NCI-H460 (cell line): ENCODE measurements around the gene KRTAP5-4. TPM values are rescaled to one million over a fixed set of nuclear protein-coding genes. Genes with fewer than 3 reads are reported as not detected.
A peak's percentile ranks its signal among the peaks of the same experiment; 100 is the strongest.
"Not testable (repeated sequence)": the region's sequence is repeated elsewhere in the genome, so short reads cannot be mapped to it uniquely, and the experiment has no call there.

Experiments used
- DNase-seq: peaks from one replicate; pipeline ENCODE4 v3.0.0-alpha.2; 2016; ENCODE audit warnings: low read depth; ENCODE audit errors: extremely low read depth
- total RNA-seq: library from RNA; depleted of rRNA; stranded (reverse); fragments of >200 nt; shearing (Covaris generic); gene quantifications from 2 replicates; pipeline ENCODE4 v1.2.3, GENCODE V29; 2014

Gene KRTAP5-4
- total RNA-seq, 1 experiment from 2014 or later: not detected

DNA sequence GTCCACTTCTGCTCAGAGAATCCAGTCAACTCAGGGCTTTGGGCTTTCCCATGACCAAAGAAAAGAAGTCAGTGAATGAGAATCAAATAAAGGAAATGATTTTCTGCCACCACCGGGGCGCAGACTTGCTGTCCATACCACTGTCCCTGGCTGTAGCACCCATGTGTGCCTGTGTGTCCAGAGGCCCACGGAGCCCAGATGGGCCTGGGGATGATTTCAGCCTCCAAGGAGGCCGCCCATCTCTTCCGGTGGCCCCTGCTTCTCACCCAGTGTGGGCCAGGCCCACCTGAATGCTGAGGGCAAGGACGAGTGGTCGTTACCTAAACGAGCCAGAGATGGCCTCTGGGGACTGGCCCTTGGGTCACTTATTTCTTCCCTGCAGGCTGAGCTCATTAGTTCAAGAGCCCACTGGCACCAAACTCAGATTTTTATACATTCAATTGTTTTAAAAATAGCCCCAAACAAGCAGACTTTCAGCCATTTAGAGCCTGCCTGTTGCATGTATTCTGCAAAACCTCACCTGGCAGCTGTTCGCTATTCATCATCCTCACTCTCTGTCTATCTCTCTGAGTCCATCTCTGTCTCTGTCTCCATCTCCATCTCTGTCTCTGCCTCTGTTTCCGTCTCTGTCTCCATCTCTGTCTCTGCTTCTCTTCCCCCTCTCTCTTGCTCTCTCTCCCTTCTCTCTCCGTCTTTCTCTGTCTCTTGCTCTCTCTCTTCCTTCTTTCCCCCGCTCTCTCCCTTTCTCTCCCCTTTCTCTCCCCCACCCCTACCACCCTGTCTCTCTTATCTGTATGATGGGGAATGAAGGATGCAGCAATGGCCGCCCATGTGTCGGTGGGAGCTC lies 31.8 kb upstream of the KRTAP5-4 start:
- no peak for DNase-seq

DNA sequence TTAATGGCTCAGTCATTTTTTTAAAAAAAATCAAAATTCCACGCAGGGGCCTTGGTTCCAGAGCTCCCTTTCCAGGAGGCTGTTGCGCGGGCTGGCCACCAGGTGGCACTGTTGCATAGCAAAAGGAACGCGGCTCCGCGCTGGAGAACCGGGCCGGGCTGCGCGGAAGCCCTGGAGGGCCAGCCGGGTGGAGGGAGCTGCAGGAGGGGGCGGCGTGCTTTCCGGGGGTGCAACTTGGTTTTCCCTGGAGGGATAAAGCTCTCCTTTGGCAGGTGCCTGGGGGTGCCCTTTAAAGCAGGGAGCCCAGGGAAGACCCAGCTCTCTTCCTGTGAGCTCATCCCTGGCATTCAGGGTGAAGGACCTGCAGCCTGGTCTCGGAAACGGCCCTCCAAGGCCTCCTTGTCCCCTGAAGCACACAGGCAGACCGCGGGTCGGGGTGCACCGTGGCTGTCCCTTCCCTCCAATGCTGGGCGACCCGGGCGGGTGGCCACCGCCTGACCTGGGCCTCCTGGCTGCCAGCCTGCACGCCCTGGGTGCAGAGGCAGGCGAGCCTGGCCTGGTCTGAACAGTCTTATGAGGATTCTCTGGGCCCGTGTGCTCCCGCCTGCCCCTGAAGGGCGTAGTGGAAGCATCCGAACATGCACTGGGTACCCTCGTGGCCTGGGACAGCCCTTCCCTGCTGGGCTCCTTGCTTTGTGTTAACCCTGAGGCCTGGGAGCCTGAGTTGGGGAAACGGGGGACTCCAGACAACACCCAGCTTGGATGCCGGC lies 31.0 kb upstream of the KRTAP5-4 start:
- DNase-seq: peak; percentile 25

DNA sequence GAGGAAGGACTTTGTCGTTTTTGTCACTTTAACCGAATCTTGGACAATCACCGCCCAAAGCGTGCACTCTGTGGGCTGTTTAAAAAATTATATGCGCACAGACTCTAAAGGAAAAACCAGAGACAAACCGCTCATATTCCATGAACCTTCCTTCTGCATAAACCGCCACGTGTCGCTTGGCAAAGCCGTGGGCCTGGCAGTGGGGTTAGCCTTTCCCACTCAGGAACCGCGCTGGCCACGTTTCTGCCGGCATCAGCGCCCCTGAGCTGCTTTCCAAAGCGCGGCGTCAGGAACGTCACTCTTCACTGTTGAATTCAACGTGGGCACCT lies 30.5 kb upstream of the KRTAP5-4 start:
- no peak for DNase-seq

DNA sequence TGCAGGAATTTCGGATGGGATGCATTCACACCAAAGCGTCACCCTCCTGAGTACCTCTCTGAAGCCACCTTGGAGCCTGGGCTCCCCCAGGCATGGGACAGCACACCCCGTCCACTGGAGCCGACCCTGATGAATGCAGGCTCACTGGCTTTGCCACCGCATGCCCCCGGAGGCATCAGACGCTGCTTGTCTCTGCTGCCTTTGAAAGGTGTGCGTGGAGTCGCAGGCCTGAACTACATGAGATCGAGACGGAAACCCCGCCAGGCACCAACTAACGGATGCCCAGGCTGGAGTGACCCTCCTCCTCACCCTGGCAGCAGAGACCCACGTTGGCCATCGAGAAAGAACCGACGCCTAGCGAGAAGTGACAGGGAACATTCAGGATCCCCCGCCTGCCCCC lies 30.1 kb upstream of the KRTAP5-4 start:
- DNase-seq: no peak

DNA sequence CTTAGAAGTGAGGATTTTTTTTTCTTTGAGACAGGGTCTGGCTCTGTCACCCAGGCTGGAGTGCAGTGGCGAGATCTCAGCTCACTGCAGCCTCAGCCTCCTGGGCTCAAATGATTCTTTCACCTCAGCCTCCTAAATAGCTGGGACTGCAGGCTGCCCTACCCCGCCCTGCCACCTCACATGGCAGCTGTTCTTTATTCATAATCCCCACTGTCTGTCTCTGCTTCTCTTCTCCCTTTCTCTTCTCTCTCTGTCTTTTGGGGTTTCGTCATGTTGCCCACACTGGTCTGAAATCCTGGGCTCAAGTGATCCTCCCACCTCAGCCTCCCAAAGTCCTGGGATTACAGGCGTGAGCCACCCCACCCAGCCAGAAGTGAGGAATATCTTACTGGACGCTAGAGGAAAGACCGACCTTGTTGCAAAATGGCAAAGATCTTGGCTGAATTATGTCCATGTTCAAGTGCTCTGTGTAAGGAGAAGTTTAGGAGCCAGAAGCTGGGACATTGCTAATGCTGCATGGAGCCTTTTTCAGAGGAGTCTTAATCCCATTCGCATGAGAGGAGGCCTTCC lies 29.6 kb upstream of the KRTAP5-4 start:
- DNase-seq: no peak

DNA sequence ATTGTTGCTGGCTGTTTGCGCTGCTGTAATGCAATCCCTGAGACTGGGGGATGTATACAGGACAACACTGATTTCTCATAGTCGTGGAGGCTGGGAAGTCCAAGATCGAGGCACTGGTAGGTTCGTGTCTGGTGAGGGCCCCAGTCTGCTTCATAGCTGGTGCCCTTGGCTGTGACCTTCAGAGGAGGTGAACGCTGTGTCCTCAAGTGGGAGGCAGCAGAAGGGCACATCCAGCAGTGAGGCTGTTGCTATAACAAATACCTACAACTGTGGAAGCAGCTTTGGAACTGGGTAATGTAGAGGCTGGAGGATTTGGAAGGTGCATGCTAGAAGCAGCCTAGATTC lies 29.0 kb upstream of the KRTAP5-4 start:
- no peak for DNase-seq

DNA sequence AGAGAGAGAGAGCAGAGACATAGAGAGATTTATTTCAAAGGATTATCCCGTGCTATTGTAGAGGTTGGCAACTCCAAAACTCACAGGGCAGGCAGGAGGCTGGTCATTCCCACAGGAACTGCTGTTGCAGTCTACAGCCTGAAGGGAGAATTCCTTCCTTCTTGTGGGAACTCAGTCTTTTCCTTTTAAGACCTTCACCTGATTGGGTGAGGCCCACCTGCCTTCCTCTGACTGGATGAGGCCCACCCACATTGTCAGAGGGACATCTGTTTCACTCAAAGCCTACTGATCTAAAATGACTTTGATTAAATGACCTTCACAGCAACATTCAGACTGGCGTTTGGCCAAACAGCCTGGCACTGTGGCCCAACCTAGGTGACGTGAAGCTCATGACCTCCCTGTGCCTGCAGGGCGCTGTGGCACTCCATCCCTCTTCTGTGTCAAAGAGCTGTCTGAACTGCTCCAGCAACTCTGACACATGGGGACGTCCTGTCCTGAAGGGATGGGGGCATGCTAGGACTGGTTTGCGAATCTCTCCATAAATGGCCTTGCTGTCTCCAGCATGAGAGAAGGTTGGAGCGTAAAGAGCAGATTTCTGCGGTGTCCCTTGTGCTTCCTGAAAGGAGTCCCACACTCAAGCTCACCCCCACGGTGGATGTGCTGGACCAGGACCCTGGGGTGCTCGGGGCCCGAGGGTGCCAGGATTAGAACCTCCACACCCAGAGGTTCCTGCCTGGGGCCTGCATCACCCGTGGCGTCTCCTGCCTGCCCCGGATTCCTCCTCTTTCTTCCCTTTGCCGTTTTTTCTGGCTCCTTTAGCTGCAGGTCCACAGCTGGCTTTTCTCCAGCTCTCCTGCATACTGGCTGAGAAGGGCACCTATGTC lies 28.3 kb upstream of the KRTAP5-4 start:
- DNase-seq: no peak

DNA sequence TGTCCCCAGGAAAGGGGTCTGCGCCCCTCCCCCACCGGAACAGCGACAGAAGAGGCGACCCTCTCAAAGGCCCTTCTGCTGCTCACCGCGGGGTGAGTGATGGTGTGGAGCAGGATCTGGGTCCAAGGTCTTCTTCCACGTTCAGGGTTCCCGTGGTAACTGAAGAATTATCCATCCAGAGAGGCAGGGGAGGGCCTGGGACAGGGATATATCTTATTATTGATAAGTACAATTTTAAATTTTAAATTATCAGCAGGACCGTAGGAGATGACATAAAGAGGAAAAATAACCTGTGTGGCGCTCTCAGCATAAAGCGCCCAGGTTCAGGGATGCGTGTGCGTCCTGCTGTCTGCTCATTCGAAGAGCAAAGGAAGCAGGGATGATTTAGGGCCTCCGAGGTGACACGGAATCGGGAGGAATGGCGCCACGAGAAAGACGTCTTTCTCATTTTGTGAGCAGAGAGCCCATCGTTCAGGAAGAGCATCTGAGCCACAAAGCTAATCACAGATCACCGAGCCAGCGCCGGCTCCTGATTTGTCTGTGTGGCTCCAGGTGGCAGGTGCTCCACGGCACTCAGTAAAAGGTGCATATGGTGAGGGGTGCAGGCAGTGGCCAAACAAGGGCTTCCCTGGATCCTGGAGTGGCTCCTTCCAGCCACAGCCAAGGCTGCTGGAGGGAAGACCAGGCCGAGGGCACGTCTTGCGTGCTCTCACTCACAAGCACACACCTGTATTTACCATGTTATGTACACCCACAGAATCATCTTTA lies 26.9 kb upstream of the KRTAP5-4 start:
- no peak for DNase-seq

DNA sequence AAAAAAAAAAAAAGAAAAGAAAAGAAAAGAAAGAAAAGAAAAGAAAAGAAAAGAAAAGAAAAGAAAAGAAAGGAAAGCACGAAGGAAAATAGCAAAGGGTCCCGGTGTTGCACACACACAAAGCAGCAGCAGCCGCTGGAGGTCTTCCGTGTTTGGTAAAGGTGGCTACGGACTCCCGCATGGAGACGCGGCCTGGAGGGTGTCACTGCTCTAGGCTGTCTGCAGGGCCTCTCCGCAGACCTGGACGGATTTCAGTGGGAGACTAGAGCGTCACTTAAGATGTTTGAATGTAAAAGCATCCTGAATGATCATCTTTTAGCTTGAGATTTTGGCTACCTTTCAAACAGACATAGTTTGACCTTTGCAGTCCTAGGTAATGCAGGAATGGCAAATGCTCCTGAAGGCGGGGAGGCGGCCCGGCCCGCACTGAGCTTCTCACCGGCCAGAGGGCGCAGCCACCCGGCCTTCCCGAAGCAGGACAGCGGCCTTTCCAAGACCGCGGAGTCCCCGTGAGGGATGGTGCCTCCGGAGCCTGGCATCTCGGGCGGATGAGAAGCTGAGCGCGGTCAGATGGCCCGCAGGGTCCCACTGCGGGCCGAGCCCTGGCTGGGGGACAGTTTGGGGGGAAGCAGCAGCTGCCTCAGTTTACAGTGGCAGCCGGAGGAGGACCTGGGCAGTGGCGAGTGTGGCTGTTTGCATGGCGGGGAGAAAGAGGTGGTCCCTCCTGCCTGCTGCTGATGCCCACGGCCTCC lies 26.1 kb upstream of the KRTAP5-4 start:
- no peak for DNase-seq

DNA sequence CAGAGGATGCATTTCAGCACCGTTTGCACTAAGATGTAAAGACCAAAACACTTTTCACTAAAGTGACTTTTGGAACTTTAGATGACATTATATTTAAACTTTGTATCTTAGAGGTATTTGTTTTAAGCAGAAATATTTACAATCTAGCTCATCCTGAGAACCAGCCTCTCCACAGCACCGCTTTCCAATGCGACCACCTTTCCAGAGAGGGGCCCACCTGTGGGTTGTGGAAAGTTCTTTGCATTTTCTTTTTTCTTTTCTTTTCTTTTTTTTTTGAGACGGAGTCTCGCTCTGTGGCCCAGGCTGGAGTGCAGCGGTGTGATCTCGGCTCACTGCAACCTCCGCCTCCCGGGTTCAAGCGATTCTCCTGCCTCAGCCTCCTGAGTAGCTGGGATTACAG lies 24.6 kb upstream of the KRTAP5-4 start:
- not testable (repeated sequence) for DNase-seq

DNA sequence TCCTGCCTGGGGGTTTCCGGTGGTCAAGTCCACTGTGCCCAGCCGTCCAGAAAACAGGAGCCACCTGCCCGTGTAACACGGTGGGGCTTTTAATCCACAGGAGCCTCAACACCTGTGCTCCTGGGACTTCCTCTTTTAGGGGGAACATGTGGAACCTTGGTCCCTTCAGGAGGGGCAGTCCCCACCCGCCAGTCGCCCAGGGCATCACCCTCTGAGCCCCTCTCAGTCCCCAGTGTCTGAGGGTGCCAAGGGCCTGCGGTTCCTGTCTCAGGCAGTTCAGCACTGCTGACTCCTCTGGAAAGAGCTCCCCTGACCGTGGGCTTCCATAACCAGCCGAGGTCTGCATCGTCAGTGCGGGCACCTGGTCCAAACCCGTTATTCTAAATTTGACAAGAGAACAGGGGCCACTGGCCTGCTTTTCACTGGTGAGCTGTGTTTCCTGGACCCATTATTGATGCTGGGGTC lies 23.5 kb upstream of the KRTAP5-4 start:
- no peak for DNase-seq

DNA sequence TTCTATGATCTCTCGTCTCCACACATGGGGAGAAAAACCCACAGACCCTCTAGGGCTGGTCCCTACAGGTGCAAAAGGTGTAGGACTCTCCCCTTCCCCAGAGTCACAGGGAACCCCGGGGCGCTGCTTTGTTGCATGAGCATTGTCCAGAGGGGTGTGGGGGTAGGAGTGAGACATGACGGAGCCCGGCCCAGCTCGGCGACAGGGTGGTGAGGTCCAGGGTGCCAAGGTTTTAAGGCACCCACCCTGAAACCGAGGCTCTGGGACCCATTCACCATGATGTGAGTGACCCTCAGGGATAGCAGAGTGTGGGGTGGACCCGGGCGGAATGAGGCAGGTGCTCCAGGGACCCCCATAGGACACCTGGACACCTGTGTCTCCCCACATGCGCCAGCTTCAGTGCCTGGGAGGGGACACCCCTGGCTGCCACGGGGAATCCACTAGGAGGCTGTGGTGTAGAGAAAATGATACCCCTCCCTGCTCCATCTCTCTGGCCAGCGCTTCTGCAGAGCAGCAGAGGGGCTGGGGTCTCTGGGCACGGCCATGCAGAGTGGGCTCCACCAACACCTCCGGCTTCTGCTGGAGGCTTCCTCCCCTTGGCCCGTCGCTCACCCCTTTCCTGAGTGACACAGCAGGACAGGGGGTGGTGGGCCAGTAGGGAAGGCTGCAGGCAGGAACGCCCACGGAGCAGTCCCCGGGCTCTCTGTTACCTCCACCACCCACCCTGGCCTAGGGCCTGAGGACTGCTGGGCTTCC lies 22.8 kb upstream of the KRTAP5-4 start:
- no peak for DNase-seq

DNA sequence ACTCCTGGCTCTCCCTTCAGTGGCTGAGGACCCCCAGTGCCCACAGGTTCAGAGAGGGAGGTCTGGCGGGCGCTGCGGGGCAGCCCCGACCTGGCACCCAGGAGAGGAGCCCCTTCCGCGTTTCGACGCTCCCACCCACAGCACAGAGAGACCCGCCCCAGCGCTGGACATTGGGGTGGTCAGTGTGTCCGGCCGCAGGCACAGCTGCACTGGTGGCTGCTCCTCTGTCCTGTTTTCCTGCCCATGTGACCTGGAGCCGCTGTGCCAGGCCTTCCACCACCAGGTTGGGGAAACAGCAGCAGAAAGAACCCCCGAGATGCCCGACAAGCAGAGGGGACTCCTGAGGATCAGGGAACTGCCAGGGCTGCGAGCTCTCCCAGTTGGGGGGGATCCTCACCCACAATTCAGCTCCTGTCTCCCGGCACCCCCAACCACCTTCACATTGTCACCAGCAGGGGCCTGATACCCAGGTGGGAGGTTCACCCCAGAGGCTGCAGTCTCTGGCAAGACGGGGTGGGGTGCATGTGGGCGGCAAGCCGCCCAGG lies 21.3 kb upstream of the KRTAP5-4 start:
- no peak for DNase-seq

DNA sequence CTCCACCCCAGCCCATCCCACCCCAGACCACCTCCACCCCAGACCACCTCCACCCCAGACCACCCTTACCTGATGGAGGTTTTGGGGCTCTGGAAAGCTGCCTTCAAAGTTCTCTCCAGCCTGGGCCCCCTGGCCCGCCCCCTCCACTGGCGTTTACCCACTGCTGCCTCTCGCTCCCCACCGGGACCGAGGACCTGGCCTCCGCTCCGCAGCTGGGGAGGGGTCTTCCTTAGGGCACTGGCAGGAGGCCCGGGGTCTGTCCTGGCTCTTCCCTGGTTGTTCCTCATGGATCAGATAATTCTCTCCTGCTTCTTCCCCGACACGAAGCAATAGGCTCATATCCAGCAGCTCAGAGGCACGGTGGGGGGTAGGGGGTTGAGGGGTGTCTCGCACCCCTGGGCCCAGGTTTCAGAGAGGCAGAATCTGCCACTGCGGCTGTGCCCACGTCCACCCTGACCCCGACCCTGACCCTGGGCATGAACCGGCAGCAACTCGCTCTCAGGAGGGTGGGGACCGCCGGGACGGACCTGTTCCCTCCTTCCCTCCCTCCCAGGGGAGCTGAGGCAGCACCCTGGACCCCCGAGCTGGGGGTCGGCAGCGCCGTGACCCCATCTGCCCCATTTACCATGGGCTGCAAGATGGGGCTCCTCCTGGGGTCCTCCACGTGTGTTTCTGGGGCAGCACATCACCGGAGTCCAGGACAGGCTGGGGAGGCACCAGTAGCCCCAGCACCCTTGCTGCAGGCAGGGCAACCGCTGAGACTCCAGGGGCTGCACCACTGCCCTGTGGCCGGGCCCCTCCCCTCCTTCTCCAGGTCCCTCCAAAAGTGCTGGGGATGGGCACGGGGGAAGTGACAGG lies 20.6 kb upstream of the KRTAP5-4 start:
- DNase-seq: no peak

DNA sequence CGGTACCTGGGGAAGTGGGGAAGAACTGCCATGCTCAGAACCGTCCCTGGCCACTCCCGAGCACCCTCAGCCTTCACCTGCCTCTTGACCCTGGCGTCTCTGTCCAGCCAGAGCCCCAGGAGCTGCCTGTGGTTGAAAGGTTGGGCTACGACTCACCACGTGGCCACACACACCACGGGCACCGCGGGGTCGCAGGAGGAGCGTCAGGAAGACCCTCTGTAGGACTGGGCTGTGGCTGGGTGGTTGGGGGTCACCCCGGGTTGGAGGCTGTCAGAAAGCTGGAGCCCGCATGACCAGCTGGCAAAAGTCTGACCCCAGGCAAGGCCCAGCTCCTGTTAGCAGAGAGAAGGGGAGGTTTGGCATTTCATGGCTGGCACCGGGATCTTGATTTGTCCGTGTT lies 19.2 kb upstream of the KRTAP5-4 start:
- no peak for DNase-seq

DNA sequence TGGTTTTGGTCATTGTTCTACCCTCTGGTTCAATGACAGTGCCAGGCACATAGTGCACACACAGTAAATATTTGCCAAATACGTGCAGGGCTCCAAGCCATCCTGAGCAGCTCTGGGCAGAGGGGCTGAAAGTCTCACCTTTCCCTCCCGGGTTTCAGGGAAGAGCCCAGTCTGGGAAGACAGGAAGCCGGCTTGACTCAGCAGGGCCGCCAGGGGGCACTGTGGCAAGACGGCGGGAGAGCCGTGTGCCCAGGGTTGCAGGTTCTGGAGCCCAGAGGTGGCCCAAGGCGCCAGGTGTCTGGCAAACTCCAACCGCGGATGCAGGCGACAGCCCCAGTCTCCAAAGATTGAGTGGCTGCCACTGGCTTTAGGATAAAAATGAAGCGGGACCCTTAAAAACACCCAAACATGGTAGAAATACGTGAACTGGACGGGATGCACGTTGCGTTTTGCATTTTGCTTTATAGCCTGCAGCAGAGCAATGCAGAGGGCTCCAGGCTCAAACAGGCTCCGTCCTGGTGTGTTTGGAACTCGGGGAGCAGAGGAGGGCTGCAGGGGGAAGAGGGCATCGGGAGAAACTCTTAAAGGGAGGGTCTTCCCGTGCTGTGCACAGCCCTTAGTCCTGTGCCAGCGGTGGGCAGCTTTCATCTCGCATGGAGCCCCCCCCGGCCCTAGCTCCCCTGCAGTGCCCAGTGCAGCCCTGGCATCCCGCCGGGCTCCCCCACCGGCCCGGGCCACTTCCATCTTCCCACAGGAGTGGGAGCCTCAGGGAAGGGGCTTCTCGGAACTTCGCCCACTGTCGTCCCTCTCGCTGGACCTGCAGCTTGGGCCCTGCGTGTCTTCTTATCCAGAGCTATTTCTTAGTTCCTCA lies 18.4 kb upstream of the KRTAP5-4 start:
- DNase-seq: peak; percentile 21
